K562 (cell line): ENCODE measurements around the gene CRABP1. TPM values are rescaled to one million over a fixed set of nuclear protein-coding genes. Genes with fewer than 3 reads are reported as not detected.

ENCODE experiments used
- ATAC-seq: fragments of 200-7000 bp; cut with Tn5 transposase; 3 replicates; pipeline ENCODE4 v1.9.1; 2020; ENCODE audit warnings: moderate library complexity
- BruUV-seq: library from RNA; stranded (reverse); fragments of 400-500 nt; replicated peaks from 2 replicates; lab custom pipeline; 2021; lab: Mats Ljungman, UMichigan
- CTCF ChIA-PET: fragments of 300-600 bp; formaldehyde crosslinking; extraction: SDS; loops from one replicate; lab custom pipeline; 2021; ENCODE audit warnings: low intra/inter-chr PET ratio; lab: Yijun Ruan, JAX
- POLR2A ChIA-PET: fragments of 300-600, 350-650 bp; sonication (Branson Sonifier 250); formaldehyde crosslinking; extraction: SDS; loops from one replicate; lab custom pipeline; 2021; ENCODE audit warnings: antibody characterized with exemption, inconsistent platforms; lab: Yijun Ruan, JAX
- DNase-seq, 4 experiments: peaks; one replicate each; pipeline versions ENCODE4 v3.0.0 to v3.0.0-alpha.2; 2011 to 2018; ENCODE audit warnings: low spot score in 3 of 4, mixed read lengths in 3 of 4; ENCODE audit errors: extremely low read depth in 1 of 4
- FAIRE-seq: peaks from 2 replicates; lab custom pipeline; 2011; peaks lifted over from hg19 to GRCh38; lab: Jason Lieb, UNC
- H2AFZ ChIP-seq: 2 replicates; pipeline ENCODE4 v1.6.0; 2011; ENCODE audit warnings: low read depth, low read length, control low read depth, inconsistent platforms
- H3K27ac ChIP-seq: fragments of 200-600 bp; 3 replicates; pipeline ENCODE4 v1.8.0; 2011; ENCODE audit warnings: low read depth, mild to moderate bottlenecking, control low read depth, inconsistent platforms, low read length, moderate library complexity, mixed read lengths; ENCODE audit errors: extremely low read depth
- H3K27me3 ChIP-seq, 2 experiments: fragments of 300-600 bp in 1 of 2; 2 replicates in 1 of 2; 3 replicates in 1 of 2; pipeline versions ENCODE4 v1.6.0 to v1.8.0; 2011; ENCODE audit warnings: inconsistent platforms in 2 of 2, low read length in 2 of 2, mild to moderate bottlenecking in 1 of 2, mixed read lengths in 1 of 2, moderate library complexity in 1 of 2; ENCODE audit not compliant: control insufficient read depth in 2 of 2, insufficient read depth in 2 of 2
- H3K36me3 ChIP-seq: fragments of 300-600 bp; 3 replicates; pipeline ENCODE4 v1.8.0; 2011; ENCODE audit warnings: mild to moderate bottlenecking, low read length, inconsistent platforms; ENCODE audit not compliant: control insufficient read depth, insufficient read depth
- H3K4me1 ChIP-seq, 2 experiments: fragments of 200-600 bp in 1 of 2; replicated peaks in 1 of 2; 2 replicates in 1 of 2; 3 replicates in 1 of 2; pipeline versions ENCODE4 v1.5.1 to v1.8.0; 2011; ENCODE audit warnings: inconsistent platforms in 2 of 2, low read length in 2 of 2, mild to moderate bottlenecking in 1 of 2, mixed read lengths in 1 of 2, moderate library complexity in 1 of 2; ENCODE audit not compliant: control insufficient read depth in 2 of 2, insufficient read depth in 2 of 2
- H3K4me2 ChIP-seq: 2 replicates; pipeline ENCODE4 v1.6.1; 2011; ENCODE audit warnings: low read length, control low read depth, inconsistent platforms, mixed read lengths; ENCODE audit not compliant: insufficient read depth
- H3K4me3 ChIP-seq: fragments of 200-600 bp; sonication (generic), shearing (Covaris generic); 2 replicates; pipeline ENCODE4 v1.5.1; 2016; ENCODE audit warnings: control low read depth, inconsistent platforms
- H3K79me2 ChIP-seq: fragments of 200-600 bp; 3 replicates; pipeline ENCODE4 v1.8.0; 2011; ENCODE audit warnings: low read length, inconsistent platforms; ENCODE audit not compliant: control insufficient read depth, insufficient read depth
- H3K9ac ChIP-seq, 2 experiments: 2 replicates each; pipeline versions ENCODE4 v1.6.0 to v1.6.1; 2011; ENCODE audit warnings: low read depth in 2 of 2, low read length in 2 of 2, control low read depth in 1 of 2, inconsistent platforms in 1 of 2, mild to moderate bottlenecking in 1 of 2, mixed read lengths in 1 of 2; ENCODE audit not compliant: insufficient read depth in 1 of 2
- H3K9me1 ChIP-seq: one replicate; pipeline ENCODE4 v1.6.0; 2011; ENCODE audit warnings: inconsistent platforms, mild to moderate bottlenecking, low read length, moderate library complexity; ENCODE audit not compliant: control insufficient read depth, insufficient read depth
- H3K9me3 ChIP-seq: replicated peaks from 2 replicates; pipeline ENCODE4 v1.5.1; 2011; ENCODE audit warnings: low read depth, low read length, inconsistent platforms; ENCODE audit not compliant: control insufficient read depth, insufficient read depth
- H4K20me1 ChIP-seq: replicated peaks from 2 replicates; pipeline ENCODE4 v1.6.1; 2011; ENCODE audit warnings: low read length, inconsistent platforms, mixed read lengths; ENCODE audit not compliant: control insufficient read depth, insufficient read depth
- BRD9 ChIP-seq: fragments of 450-650 bp; IDR thresholded peaks from 2 replicates; pipeline ENCODE4 v1.6.1; 2018; ENCODE audit warnings: low read depth; ENCODE audit not compliant: partially characterized antibody
- C11orf30 ChIP-seq: fragments of 450-650 bp; IDR thresholded peaks from 2 replicates; pipeline ENCODE4 v1.6.1; 2016; ENCODE audit warnings: low read depth, mild to moderate bottlenecking
- E2F6 ChIP-seq, 2 experiments: IDR thresholded peaks; 2 replicates each; pipeline ENCODE4 v1.6.1; 2011; ENCODE audit warnings: borderline replicate concordance in 1 of 2, control low read depth in 1 of 2, low read depth in 1 of 2, low read length in 1 of 2, mild to moderate bottlenecking in 1 of 2, mixed read lengths in 1 of 2, moderate library complexity in 1 of 2; ENCODE audit not compliant: insufficient read depth in 1 of 2, insufficient read length in 1 of 2, poor library complexity in 1 of 2, severe bottlenecking in 1 of 2; ENCODE audit errors: extremely low read depth in 1 of 2
- ELF2 ChIP-seq: fragments of 250-450 bp; sonication (Bioruptor Pico); IDR thresholded peaks from 2 replicates; pipeline ENCODE4 v1.5.0; 2021; ENCODE audit warnings: mild to moderate bottlenecking
- L3MBTL2 ChIP-seq: fragments of 450-650 bp; IDR thresholded peaks from 2 replicates; pipeline ENCODE4 v1.6.1; 2016; ENCODE audit warnings: mild to moderate bottlenecking, moderate library complexity
- MEF2D ChIP-seq: conservative IDR thresholded peaks from 2 replicates; pipeline ENCODE4 v1.6.1; 2016; ENCODE audit warnings: low read depth, missing genetic modification characterization, missing compliant biosample characterization
- MYBL2 ChIP-seq, 2 experiments: fragments of 450-650 bp in 1 of 2; sonication (generic) in 1 of 2; formaldehyde crosslinking in 1 of 2; IDR thresholded peaks; 2 replicates each; pipeline versions ENCODE4 v1.6.1 to v1.8.1; 2017 to 2022; ENCODE audit warnings: borderline replicate concordance in 1 of 2, inconsistent platforms in 1 of 2, low read depth in 1 of 2, mild to moderate bottlenecking in 1 of 2, missing genetic modification reagents in 1 of 2, moderate library complexity in 1 of 2
- TAF7 ChIP-seq: fragments of 450-650 bp; IDR thresholded peaks from 2 replicates; pipeline ENCODE4 v1.6.1; 2016; ENCODE audit warnings: missing genetic modification characterization, missing compliant biosample characterization
- ZNF431 ChIP-seq: sonication (generic); formaldehyde crosslinking; IDR thresholded peaks from 2 replicates; pipeline ENCODE4 v1.8.0; 2022; ENCODE audit warnings: mild to moderate bottlenecking, missing genetic modification reagents
- ZNF511 ChIP-seq: sonication (generic); formaldehyde crosslinking; IDR thresholded peaks from 2 replicates; pipeline ENCODE4 v1.8.0; 2022; ENCODE audit warnings: mild to moderate bottlenecking, missing genetic modification reagents
- ZNF561 ChIP-seq: fragments of 450-650 bp; formaldehyde crosslinking; conservative IDR thresholded peaks from 2 replicates; pipeline ENCODE4 v1.4.0; 2020; ENCODE audit warnings: mild to moderate bottlenecking, moderate library complexity
- WGBS: fragments of 100-300 bp; shearing (Covaris generic); methylation state at CpG from one replicate; pipeline ENCODE4 v1.1.6; 2016; ENCODE audit warnings: low coverage, mixed read lengths; ENCODE audit not compliant: insufficient coverage; ENCODE audit errors: missing lambda C conversion rate; 5-methylcytosine and 5-hydroxymethylcytosine counted together
- in situ Hi-C: fragments of 300-500 bp; cut with MboI; formaldehyde crosslinking; loops from 4 replicates; pipeline ENCODE4 v1.15.0; 2018; ENCODE audit warnings: inconsistent platforms, mixed read lengths
- intact Hi-C: fragments of 100-400 bp; cut with micrococcal nuclease; formaldehyde crosslinking; loops from 2 replicates; pipeline ENCODE4 v1.14.2; 2022
- polyA plus RNA-seq, 8 experiments: library from polyadenylated mRNA; depleted of rRNA in 4 of 8; stranded (reverse) in 5 of 8; unstranded in 3 of 8; fragments of >200 nt; fragmentation: Nextera tagmentation in 2 of 8; fragmentation: Illumina TruSeq in 1 of 8; extraction: Ambion mirVana in 2 of 8; extraction: Trizol in 1 of 8; gene quantifications; 2 replicates each; pipeline versions ENCODE4 v1.2.1 to v1.2.3, GENCODE V29; 2011 to 2014; ENCODE audit warnings: inconsistent platforms in 1 of 8, missing spikeins in 1 of 8
- total RNA-seq, 7 experiments: library from RNA; depleted of rRNA in 6 of 7; stranded (reverse); fragments of >200 nt in 6 of 7; fragmentation: Illumina TruSeq in 2 of 7; extraction: Trizol in 2 of 7; gene quantifications; 2 replicates each; pipeline versions ENCODE4 v1.2.1 to v1.2.3, GENCODE V29; 2011 to 2021; ENCODE audit warnings: low replicate concordance in 1 of 7

The CRABP1 gene
- total and polyA plus RNA-seq, 9 of the 15 experiments (the other 6 are each of a cell fraction or from before 2014, with no cell fraction given): 0.60 TPM; not detected in 8

DNA sequence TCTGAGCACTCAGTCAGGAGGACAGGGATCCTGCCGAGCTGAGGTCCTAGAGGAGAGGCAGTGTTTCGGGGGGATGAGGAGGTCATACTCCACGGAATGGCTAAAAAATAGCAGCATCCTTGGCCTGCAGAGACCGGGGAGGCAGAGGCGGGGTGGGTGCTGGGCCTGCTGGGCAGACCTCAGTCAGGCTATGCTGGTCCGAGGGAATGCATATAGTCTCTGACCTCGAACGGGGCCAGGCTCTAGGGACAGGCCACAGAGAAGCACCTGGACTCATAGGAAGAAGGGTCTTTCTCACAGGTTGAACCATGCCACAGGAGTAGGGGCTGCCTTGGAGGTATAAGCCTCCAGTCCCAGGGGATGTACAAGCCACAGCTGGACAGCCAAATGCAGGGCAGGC is 26.8 kb upstream of the CRABP1 start:
- TF ChIP-seq ZNF561 (CRISPR knock-in tag) (no peak), C11orf30 (no peak), ELF2 (no peak), MYBL2 (IDR thresholded peaks at IDR 0.05; ENCODE audit: low read depth) (no peak), MYBL2 (CRISPR knock-in tag; IDR thresholded peaks at IDR 0.05; ENCODE audit: borderline replicate concordance) (no peak), ZNF431 (CRISPR knock-in tag) (no peak), MEF2D (tag) (no peak), TAF7 (no peak), ZNF511 (no peak), BRD9 (no peak), E2F6 (IDR thresholded peaks at IDR 0.05; ENCODE audit: borderline replicate concordance in 1 of 2, extremely low read depth in 1 of 2, insufficient read depth in 1 of 2, insufficient read length in 1 of 2, low read depth in 1 of 2, low read length in 1 of 2, poor library complexity in 1 of 2, severe bottlenecking in 1 of 2) (no peak), L3MBTL2 (no peak)
- TF ChIP-seq, all 486 proteins: peak for 0
- H3K79me2 ChIP-seq: no peaks in the 10 kb centered on the region
- BruUV-seq: no TSS peak
- H3K27me3 ChIP-seq: no peaks in the 10 kb centered on the region
- CTCF ChIA-PET: no interaction called here
- no peak for ATAC-seq
- DNase-seq: no peak
- H4K20me1 ChIP-seq: no peaks in the 10 kb centered on the region
- H3K36me3 ChIP-seq: no peaks in the 10 kb centered on the region
- no peak overlapping the region for H3K27ac ChIP-seq
- H3K4me1 ChIP-seq: peaks cover 9 to 15% of the 10 kb centered on the region in 2 experiments; a peak in 4 of 5 replicates
- no peak overlapping the region for H3K4me3 ChIP-seq
- POLR2A ChIA-PET: no interaction called here
- no peak overlapping the region for H3K4me2 ChIP-seq
- intact Hi-C loops (no loop called here), in situ Hi-C loops (loop anchor here (5.0 to 10.0 kb wide), 3 partner anchors 104 to 401 kb away; no protein-coding TSS in a partner anchor)
- peaks cover 7% of the 10 kb centered on the region for H3K9me1 ChIP-seq
- no peak for FAIRE-seq
- H2AFZ ChIP-seq: peak overlapping the region; percentile 38; the same call in 1 of the 2 replicates
- 24% methylated on average over 8 of the region's 8 CpGs for WGBS
- H3K9me3 ChIP-seq: no peaks in the 10 kb centered on the region
- no peak overlapping the region for H3K9ac ChIP-seq
